Measurements from ENCODE around the gene PAPPA. TPM values are rescaled to one million over a fixed set of nuclear protein-coding genes. Genes with fewer than 3 reads are reported as not detected.

PAPPA gene
- total and polyA plus RNA-seq, 11 donors: 0.23 to 8.5 (median 2.1) TPM

- H3K4me3 ChIP-seq: no peak overlapping the region
Observed at GRCh38 chr9:116207371-116208111, 54.0 kb downstream of the PAPPA start.

GRCh38 chr9:116208417-116209232 is 55.0 kb downstream of the PAPPA start:
- Histone ChIP-seq H3K4me3 (no peak overlapping the region), H3K36me3 (peaks cover 0 to 14% (median 0%) of the 10 kb centered on the region in 9 donors), H3K27ac (no peak overlapping the region), H3K4me1 (no peaks in the 10 kb centered on the region), H3K27me3 (no peaks in the 10 kb centered on the region), H3K9me3 (no peaks in the 10 kb centered on the region)
- 81 to 86% (median 84%) methylated on average over 5 of the region's 5 CpGs for WGBS, 4 donors
- intact Hi-C loops (cut with DNase I): loop anchor here in 1 of 10 donors (10.0 kb wide), 1 partner anchor 46 kb away; no protein-coding TSS in a partner anchor
- ATAC-seq (no peak), DNase-seq (no peak)
- TF ChIP-seq POLR2A (IDR thresholded peaks at IDR 0.05) (no peak), CTCF (IDR thresholded peaks at IDR 0.05) (no peak)

More at GRCh38 chr9:116207371-116208111, 54.0 kb downstream of the PAPPA start:
- intact Hi-C loops (cut with DNase I): loop anchor here in 1 of 10 donors (10.0 kb wide), 1 partner anchor 47 kb away; no protein-coding TSS in a partner anchor
- H3K36me3 ChIP-seq: peaks cover 0 to 10% (median 0%) of the 10 kb centered on the region in 9 donors
- peaks cover 0 to 2% (median 0%) of the 10 kb centered on the region in 12 donors for H3K4me1 ChIP-seq
- 77 to 93% (median 86%) methylated on average over 4 of the region's 4 CpGs for WGBS, 4 donors
- TF ChIP-seq CTCF (IDR thresholded peaks at IDR 0.05) (no peak), POLR2A (IDR thresholded peaks at IDR 0.05) (no peak)
- ATAC-seq (no peak), DNase-seq (no peak)
- H3K27me3 ChIP-seq: no peaks in the 10 kb centered on the region
- H3K9me3 ChIP-seq: no peaks in the 10 kb centered on the region
- H3K27ac ChIP-seq: no peak overlapping the region

DNA sequence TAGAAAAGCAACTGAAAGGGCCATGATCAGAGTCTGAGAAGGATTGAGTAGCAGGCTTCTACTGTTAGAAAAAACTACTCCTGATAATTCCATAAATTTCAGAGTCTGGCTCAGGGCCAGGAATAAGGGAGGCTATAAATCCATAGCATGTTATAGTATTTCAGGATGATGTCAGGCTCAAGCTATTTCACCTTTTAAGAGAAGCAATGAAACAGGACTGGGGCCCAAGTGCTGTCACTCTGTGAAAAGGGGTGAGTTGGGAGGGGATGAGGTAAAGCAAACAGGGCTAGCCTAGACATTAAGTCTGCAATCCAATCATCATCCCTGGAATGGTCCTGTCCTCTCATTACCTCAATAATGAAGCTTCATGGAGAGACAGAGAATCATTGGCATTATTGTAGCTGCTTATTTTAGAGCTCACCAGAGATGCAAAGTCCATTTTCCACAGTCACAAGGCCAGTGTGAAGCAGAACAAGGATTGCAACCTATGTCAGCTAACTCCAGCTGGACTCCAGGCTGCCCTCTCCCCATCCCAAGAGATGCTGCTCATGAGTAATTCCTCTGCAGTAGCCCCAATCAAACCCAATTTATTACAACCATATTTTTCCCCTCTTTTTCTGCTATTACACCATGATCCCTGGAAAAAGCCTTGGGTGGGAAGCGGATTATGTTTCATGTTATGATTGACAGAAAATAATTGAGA is 56.0 kb downstream of the PAPPA start:
- intact Hi-C loops (cut with DNase I): loop anchor here in 1 of 10 donors (10.0 kb wide), 1 partner anchor 45 kb away; no protein-coding TSS in a partner anchor
- Histone ChIP-seq H3K27ac (no peak overlapping the region), H3K27me3 (no peaks in the 10 kb centered on the region), H3K4me3 (no peak overlapping the region), H3K9me3 (no peaks in the 10 kb centered on the region), H3K4me1 (no peaks in the 10 kb centered on the region), H3K36me3 (peaks cover 0 to 14% (median 0%) of the 10 kb centered on the region in 9 donors)
- WGBS, 4 donors: 86 to 92% (median 88%) methylated on average over 1 of the region's 1 CpG
- no peak for TF ChIP-seq POLR2A (IDR thresholded peaks at IDR 0.05)
- TF ChIP-seq CTCF (IDR thresholded peaks at IDR 0.05): no peak
- peak in 1 of 4 donors; percentile 46 for ATAC-seq
- DNase-seq: no peak
